GM21367 (cell line): Measurements from ENCODE around the gene L1CAM.

Experiments
- ATAC-seq: cut with Tn5 transposase; IDR thresholded peaks from one replicate; pipeline ENCODE4 v1.9.1; 2021; ENCODE audit not compliant: unreplicated experiment

The L1CAM gene

GRCh38 chrX:153865685-153866084 lies 20.3 kb downstream of the L1CAM start:
- ATAC-seq = no peak

- ATAC-seq = no peak
Observed at GRCh38 chrX:153865321-153865580, 20.7 kb downstream of the L1CAM start.

- no peak for ATAC-seq
Observed at GRCh38 chrX:153864561-153865320, 21.2 kb downstream of the L1CAM start.

GRCh38 chrX:153864101-153864500 lies 21.9 kb downstream of the L1CAM start:
- no peak for ATAC-seq

- ATAC-seq = no peak
Observed at GRCh38 chrX:153863251-153863991, 22.6 kb downstream of the L1CAM start.

- ATAC-seq = no peak
Observed at GRCh38 chrX:153862369-153863250, 23.4 kb downstream of the L1CAM start.

- no peak for ATAC-seq
Observed at GRCh38 chrX:153861733-153862310, 24.2 kb downstream of the L1CAM start.

GRCh38 chrX:153861151-153861550 lies 24.8 kb downstream of the L1CAM start:
- no peak for ATAC-seq

GRCh38 chrX:153857348-153857903 lies 28.5 kb downstream of the L1CAM start:
- ATAC-seq = no peak

- no peak for ATAC-seq
Observed at GRCh38 chrX:153854702-153855101, 31.3 kb downstream of the L1CAM start.

- ATAC-seq = no peak
Observed at GRCh38 chrX:153853902-153854267, 32.1 kb downstream of the L1CAM start.

GRCh38 chrX:153853180-153853901 lies 32.6 kb downstream of the L1CAM start:
- no peak for ATAC-seq

- ATAC-seq = no peak
Observed at GRCh38 chrX:153851981-153852380, 34.0 kb downstream of the L1CAM start.

- no peak for ATAC-seq
Observed at GRCh38 chrX:153848325-153848724, 37.6 kb downstream of the L1CAM start.

GRCh38 chrX:153845842-153846241 lies 40.1 kb downstream of the L1CAM start:
- no peak for ATAC-seq

GRCh38 chrX:153845195-153845594 lies 40.8 kb downstream of the L1CAM start:
- no peak for ATAC-seq

- ATAC-seq = no peak
Observed at GRCh38 chrX:153844509-153845082, 41.4 kb downstream of the L1CAM start.

- ATAC-seq = no peak
Observed at GRCh38 chrX:153836921-153837320, 49.1 kb downstream of the L1CAM start.

GRCh38 chrX:153832728-153833127 lies 53.2 kb downstream of the L1CAM start:
- ATAC-seq = no peak
